Kidney tubule cell (primary cell): ENCODE data around the gene ZBED2.

Experiments used
- DNase-seq: peaks from one replicate; pipeline ENCODE4 v3.0.0-alpha.2; 2018; ENCODE audit warnings: low spot score

Gene ZBED2

GRCh38 chr3:111604119-111604518 lies 9.0 kb upstream of the ZBED2 start:
- no peak for DNase-seq

GRCh38 chr3:111603679-111604078 lies 8.5 kb upstream of the ZBED2 start:
- DNase-seq = no peak

- DNase-seq = peak; percentile 51
Measured at GRCh38 chr3:111601810-111602209, 6.7 kb upstream of the ZBED2 start.

- DNase-seq = no peak
Measured at GRCh38 chr3:111598552-111598951, 3.4 kb upstream of the ZBED2 start.

GRCh38 chr3:111598139-111598538 lies 3.0 kb upstream of the ZBED2 start:
- no peak for DNase-seq

GRCh38 chr3:111596328-111596727 lies 1.2 kb upstream of the ZBED2 start:
- DNase-seq = no peak

- no peak for DNase-seq
Measured at GRCh38 chr3:111594781-111595180, 365 bp downstream of the ZBED2 start.

GRCh38 chr3:111594205-111594604 lies 941 bp downstream of the ZBED2 start:
- peak; percentile 95 for DNase-seq

GRCh38 chr3:111593666-111594065 lies 1.5 kb downstream of the ZBED2 start:
- no peak for DNase-seq

GRCh38 chr3:111592936-111593335 lies 2.2 kb downstream of the ZBED2 start:
- peak; percentile 81 for DNase-seq

- DNase-seq = peak; percentile 25
Measured at GRCh38 chr3:111592143-111592542, 3.0 kb downstream of the ZBED2 start.

- DNase-seq = no peak
Measured at GRCh38 chr3:111591555-111591954, 3.6 kb downstream of the ZBED2 start.

GRCh38 chr3:111590143-111590491 lies 5.0 kb downstream of the ZBED2 start:
- DNase-seq = peak; percentile 78

GRCh38 chr3:111589303-111590142 lies 5.6 kb downstream of the ZBED2 start:
- DNase-seq = peak; percentile 56

GRCh38 chr3:111588527-111588926 lies 6.6 kb downstream of the ZBED2 start:
- peak; percentile 33 for DNase-seq

GRCh38 chr3:111585217-111585616 lies 9.9 kb downstream of the ZBED2 start:
- peak; percentile 85 for DNase-seq

- DNase-seq = peak; percentile 24
Measured at GRCh38 chr3:111584744-111585143, 10.4 kb downstream of the ZBED2 start.

GRCh38 chr3:111582120-111582474 lies 13.0 kb downstream of the ZBED2 start:
- DNase-seq = peak; percentile 96

- no peak for DNase-seq
Measured at GRCh38 chr3:111581403-111582119, 13.6 kb downstream of the ZBED2 start.

- no peak for DNase-seq
Measured at GRCh38 chr3:111579495-111579894, 15.7 kb downstream of the ZBED2 start.

GRCh38 chr3:111578867-111579266 lies 16.3 kb downstream of the ZBED2 start:
- DNase-seq = no peak

- DNase-seq = peak; percentile 91
Measured at GRCh38 chr3:111577798-111578685, 17.1 kb downstream of the ZBED2 start.

GRCh38 chr3:111577113-111577512 lies 18.0 kb downstream of the ZBED2 start:
- DNase-seq = no peak
